VCaP (cell line): Measurements from ENCODE around the gene KIAA1671.
"Not testable (repeated sequence)": the region's sequence is repeated elsewhere in the genome, so short reads cannot be mapped to it uniquely, and the experiment has no call there.

Source experiments
- H3K27ac ChIP-seq: fragments of 450-650 bp; 2 replicates; pipeline ENCODE4 v1.5.1; 2017
- TF ChIP-seq, protein P1 (sequence below): fragments of 450-650 bp; conservative IDR thresholded peaks from 2 replicates; pipeline ENCODE4 v1.5.1; 2017; ENCODE audit warnings: mild to moderate bottlenecking, moderate library complexity

The KIAA1671 gene

DNA sequence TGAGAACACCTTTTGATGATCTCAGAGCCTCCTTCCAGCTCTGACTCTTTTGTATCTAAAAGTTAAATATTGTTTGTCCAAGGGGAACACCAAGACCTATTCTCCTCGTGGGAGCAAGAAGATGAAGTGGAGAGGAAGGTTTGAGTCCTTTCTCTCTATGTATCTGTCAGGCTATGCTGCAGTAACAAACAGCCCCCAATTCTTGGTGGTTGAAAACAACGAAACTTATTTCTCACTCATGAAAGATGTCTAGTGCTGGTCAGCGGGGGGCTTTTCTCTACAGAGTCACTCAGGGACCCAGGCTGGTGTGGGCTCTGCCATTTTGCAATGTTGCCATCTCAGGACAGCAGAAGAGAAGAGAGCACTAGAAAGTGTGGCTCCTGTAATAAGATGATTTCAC is 260.7 kb downstream of the KIAA1671 start:
- no peak overlapping the region for H3K27ac ChIP-seq

DNA sequence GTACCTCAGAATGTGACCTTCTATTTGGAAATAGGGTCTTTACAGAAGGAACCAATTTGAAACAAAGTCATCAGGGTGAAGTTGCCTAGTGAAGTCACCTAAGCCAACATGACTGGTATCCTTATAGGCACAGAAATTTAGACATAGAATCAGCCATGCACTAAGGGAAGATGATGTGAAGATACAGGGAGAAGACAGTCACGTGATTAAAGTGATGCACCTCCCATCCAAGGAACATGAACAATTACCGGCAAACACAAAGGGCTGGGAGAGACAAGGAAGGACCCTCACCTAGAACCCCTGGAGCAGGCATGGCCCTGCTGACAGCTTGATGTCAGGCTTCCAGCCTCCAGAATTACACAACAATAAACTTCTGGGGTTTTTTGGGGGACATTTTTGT is 263.7 kb downstream of the KIAA1671 start:
- no peak overlapping the region for H3K27ac ChIP-seq
- TF ChIP-seq, protein P1, sequence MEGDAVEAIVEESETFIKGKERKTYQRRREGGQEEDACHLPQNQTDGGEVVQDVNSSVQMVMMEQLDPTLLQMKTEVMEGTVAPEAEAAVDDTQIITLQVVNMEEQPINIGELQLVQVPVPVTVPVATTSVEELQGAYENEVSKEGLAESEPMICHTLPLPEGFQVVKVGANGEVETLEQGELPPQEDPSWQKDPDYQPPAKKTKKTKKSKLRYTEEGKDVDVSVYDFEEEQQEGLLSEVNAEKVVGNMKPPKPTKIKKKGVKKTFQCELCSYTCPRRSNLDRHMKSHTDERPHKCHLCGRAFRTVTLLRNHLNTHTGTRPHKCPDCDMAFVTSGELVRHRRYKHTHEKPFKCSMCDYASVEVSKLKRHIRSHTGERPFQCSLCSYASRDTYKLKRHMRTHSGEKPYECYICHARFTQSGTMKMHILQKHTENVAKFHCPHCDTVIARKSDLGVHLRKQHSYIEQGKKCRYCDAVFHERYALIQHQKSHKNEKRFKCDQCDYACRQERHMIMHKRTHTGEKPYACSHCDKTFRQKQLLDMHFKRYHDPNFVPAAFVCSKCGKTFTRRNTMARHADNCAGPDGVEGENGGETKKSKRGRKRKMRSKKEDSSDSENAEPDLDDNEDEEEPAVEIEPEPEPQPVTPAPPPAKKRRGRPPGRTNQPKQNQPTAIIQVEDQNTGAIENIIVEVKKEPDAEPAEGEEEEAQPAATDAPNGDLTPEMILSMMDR, result no peak

More for the DNA sequence above, 260.7 kb downstream of the KIAA1671 start:
- TF ChIP-seq, protein P1, result no peak

DNA sequence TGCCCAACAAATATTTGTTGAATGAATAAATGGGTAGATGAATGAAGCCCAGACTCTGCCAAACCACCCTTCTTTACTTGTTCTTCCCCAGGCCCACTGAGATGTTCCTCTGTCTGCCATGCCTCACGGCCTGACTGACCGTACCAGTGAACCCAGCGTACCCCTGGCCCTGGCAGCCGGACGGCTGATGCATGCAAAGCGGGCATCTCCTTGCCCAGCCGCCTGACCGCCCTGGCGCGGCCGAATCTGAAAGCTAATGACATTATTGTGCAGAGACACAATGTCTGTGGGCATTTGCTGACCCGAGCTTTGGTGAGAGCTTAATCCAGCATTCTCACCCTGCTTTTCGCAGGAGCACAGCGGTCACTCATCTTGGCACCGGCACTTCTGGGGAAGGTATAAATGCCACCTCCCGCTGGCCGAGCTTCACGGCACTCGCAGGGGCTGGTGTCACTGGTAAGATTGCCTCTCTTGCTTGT is 266.7 kb downstream of the KIAA1671 start, which contains the start of gene CRYBB2:
TSS of gene CRYBB2 (plus strand) at position 429 of the 479 bp plus-strand sequence. CDS start 1,791 bp downstream, outside the sequence.
- TF ChIP-seq, protein P1, result no peak
- H3K27ac ChIP-seq, result peak within 1 kb of the TSS; percentile 44

DNA sequence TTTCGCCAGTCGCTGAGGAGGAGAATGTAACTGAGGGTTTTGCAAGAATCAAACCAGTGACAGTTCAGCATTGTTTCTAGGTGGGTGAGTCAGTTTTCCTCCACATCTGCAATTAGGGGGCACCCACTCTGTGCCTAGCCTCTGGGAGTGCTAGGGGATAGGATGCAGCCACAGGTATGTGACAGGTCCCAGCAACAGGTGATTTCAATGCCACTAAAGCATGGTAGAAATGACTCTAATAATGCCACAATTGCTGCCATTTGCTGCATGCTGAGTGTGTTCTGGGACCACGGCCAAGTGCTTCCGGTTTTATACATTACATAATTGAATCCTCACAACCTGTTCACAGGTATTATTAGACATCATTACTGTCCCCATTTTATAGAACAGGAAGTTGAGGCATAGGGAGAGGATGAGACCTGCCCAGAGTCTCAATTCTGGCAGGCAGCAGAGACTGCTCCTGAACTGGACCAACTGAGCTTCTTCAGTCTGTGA is 267.5 kb downstream of the KIAA1671 start:
- peak overlapping the region; percentile 44 for H3K27ac ChIP-seq
- TF ChIP-seq, protein P1, result no peak

DNA sequence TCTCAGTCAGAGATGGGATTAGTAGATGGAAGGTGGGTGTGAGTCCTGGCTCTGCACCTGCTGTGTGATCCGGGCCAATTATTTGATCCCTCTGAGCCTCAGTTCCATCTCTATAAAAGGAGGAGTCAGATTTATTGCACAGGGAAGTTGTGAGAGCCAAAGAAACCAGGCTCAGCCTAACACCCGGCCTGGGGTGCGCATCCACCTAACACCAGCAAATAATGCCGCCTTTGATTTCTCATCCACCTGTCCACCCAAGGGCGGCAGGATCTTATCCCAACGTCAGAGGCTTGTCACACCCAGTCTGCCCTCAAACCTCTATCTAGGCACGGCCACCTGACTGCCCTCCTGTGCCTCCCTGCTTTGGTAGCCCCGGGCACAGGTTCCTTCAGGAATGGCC is 269.3 kb downstream of the KIAA1671 start:
- H3K27ac ChIP-seq, result no peak overlapping the region
- TF ChIP-seq, protein P1, result no peak

DNA sequence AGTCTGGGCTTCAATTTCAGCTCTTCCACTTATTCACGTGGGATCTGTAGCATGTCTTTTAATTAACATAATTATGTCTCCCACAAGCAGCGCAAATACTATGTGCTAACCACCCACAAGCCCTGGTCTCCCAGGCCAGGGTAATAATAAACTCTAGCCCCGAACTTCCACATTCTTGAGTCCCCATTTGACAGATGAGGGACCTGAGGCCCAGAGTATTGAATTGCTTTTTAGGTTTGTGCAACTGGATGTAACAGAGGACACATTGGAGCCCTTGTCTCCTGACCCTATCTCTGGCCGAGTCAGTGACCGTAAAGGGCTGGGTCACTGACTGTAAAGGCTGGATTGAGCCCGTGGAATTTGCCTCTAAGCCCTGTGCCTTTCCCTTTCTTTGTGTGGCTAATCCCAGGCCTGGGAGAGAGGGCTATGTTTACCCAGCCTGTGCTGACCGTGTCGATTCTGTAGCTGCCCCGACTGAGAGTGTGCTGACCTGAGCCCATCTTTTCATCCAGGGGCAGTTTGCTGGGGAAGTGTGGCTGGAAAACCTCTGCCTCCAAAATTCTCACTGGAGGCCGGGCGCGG is 270.8 kb downstream of the KIAA1671 start:
- TF ChIP-seq, protein P1, result no peak
- H3K27ac ChIP-seq, result no peak overlapping the region

DNA sequence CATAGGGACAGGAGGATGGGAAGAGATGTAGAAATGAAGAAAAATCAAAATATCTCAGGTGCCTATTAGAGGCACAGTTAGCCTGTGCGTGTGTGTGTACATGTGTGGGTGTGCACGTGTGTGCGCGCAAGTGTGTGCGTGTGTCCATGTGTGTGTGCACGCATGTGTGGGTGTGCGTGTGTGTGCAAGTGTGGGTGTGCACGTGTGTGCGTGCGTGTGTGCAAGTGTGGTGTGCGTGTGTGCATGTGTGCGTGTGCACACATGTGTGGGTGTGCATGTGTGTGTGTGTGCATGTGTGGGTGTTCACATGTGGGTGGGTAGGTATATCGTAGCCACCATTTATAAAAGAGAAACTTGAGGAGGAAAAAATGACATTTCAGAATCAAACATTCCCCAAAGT is 276.3 kb downstream of the KIAA1671 start:
- no peak overlapping the region for H3K27ac ChIP-seq
- TF ChIP-seq, protein P1, result no peak

DNA sequence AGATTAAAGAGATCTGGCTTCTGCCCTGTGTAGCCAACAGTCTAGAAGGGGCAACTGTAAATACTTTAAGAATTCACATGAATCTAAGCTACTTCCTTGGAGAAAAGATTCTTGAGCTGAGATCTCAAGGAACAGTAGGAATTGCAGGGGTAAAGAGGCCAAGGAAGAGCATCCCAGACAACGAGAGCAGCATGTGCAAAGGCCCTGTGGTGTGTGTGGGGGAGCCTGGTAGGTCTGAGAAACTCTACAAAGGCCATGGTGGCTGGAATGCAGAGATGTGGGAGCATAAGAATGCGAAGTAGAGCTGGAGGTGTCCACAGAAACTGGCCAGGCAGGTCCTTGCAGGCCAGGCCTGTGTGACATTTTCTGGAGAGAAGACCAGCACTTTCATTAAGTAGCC is 278.2 kb downstream of the KIAA1671 start:
- H3K27ac ChIP-seq, result not testable (repeated sequence)
